CD4-positive, alpha-beta T cell treated with Interleukin-6 at 100 ng/mL for 8 hours (primary cell): Measurements from ENCODE around the gene CREB3.
A peak's percentile ranks its signal among the peaks of the same experiment; 100 is the strongest.

Source experiments
- DNase-seq: peaks from one replicate; pipeline ENCODE4 v3.0.0-alpha.2; 2020; ENCODE audit warnings: mixed read lengths, low spot score

CREB3 gene

GRCh38 chr9:35732185-35732799, at the start of gene CREB3, which contains the start of gene TLN1:
TSS of gene CREB3 (plus strand) at chr9:35732666. CDS start at chr9:35732773, 107 bp downstream.
TSS of gene TLN1 (minus strand) at chr9:35732195. CDS start at chr9:35725694, 6,501 bp downstream.
- peak; percentile 98 for DNase-seq

- DNase-seq = no peak
These were observed 49.1 kb upstream of the CREB3 start for GRCh38 chr9:35683323-35683722.

GRCh38 chr9:35684921-35685320, 47.5 kb upstream of the CREB3 start:
- no peak for DNase-seq

- no peak for DNase-seq
These were observed 47.0 kb upstream of the CREB3 start for GRCh38 chr9:35685506-35685905.

GRCh38 chr9:35686222-35687203, 46.0 kb upstream of the CREB3 start:
- DNase-seq = no peak

- no peak for DNase-seq
These were observed 45.2 kb upstream of the CREB3 start for GRCh38 chr9:35687306-35687705.

GRCh38 chr9:35687972-35688557, 44.4 kb upstream of the CREB3 start:
- no peak for DNase-seq

GRCh38 chr9:35688558-35689541, 43.6 kb upstream of the CREB3 start:
- no peak for DNase-seq

- no peak for DNase-seq
These were observed 42.7 kb upstream of the CREB3 start, which contains the start of gene TPM2 for GRCh38 chr9:35689542-35690293. TSS of gene TPM2 (minus strand) at chr9:35689925. CDS start at chr9:35689817, 108 bp downstream.

- no peak for DNase-seq
These were observed 42.2 kb upstream of the CREB3 start for GRCh38 chr9:35690294-35690613.

GRCh38 chr9:35690614-35691333, 41.7 kb upstream of the CREB3 start:
- DNase-seq = peak; percentile 31

- DNase-seq = no peak
These were observed 41.2 kb upstream of the CREB3 start for GRCh38 chr9:35691334-35691650.

GRCh38 chr9:35691757-35692301, 40.6 kb upstream of the CREB3 start:
- DNase-seq = no peak

GRCh38 chr9:35695943-35696401, 36.5 kb upstream of the CREB3 start:
- DNase-seq = no peak

GRCh38 chr9:35696520-35697215, 35.8 kb upstream of the CREB3 start:
- peak; percentile 60 for DNase-seq

GRCh38 chr9:35697486-35697885, 35.0 kb upstream of the CREB3 start:
- no peak for DNase-seq

GRCh38 chr9:35698231-35698630, 34.2 kb upstream of the CREB3 start:
- no peak for DNase-seq

GRCh38 chr9:35700031-35700430, 32.4 kb upstream of the CREB3 start:
- no peak for DNase-seq

- DNase-seq = no peak
These were observed 31.5 kb upstream of the CREB3 start for GRCh38 chr9:35700942-35701341.
